Stimulated activated CD4-positive, alpha-beta T cell treated with anti-CD3 and anti-CD28 coated beads, TNF-alpha, amount 100 ng/mL, for 24 hours (primary cell): ENCODE results near the gene RBM24.
"Not testable (repeated sequence)": the region's sequence is repeated elsewhere in the genome, so short reads cannot be mapped to it uniquely, and the experiment has no call there.

Experiments
- DNase-seq, 3 experiments: peaks; one replicate each; pipeline ENCODE4 v3.0.0-alpha.2; 2020; ENCODE audit warnings: low read depth in 3 of 3

Gene RBM24

DNA sequence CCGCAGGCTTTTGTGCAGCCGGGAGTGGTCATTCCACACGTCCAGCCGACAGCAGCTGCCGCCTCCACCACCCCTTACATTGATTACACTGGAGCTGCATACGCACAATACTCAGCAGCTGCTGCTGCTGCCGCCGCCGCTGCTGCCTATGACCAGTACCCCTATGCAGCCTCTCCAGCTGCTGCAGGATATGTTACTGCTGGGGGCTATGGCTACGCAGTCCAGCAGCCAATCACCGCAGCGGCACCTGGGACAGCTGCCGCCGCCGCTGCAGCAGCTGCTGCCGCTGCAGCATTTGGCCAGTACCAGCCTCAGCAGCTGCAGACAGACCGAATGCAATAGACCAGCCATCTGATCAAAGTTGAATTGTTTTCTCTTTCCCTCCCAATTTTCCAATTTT, 10.6 kb downstream of the RBM24 start:
- DNase-seq = no peak

GRCh38 chr6:17292600-17293133, 11.5 kb downstream of the RBM24 start:
- DNase-seq = no peak

GRCh38 chr6:17293395-17293794, 12.2 kb downstream of the RBM24 start:
- DNase-seq = no peak

DNA sequence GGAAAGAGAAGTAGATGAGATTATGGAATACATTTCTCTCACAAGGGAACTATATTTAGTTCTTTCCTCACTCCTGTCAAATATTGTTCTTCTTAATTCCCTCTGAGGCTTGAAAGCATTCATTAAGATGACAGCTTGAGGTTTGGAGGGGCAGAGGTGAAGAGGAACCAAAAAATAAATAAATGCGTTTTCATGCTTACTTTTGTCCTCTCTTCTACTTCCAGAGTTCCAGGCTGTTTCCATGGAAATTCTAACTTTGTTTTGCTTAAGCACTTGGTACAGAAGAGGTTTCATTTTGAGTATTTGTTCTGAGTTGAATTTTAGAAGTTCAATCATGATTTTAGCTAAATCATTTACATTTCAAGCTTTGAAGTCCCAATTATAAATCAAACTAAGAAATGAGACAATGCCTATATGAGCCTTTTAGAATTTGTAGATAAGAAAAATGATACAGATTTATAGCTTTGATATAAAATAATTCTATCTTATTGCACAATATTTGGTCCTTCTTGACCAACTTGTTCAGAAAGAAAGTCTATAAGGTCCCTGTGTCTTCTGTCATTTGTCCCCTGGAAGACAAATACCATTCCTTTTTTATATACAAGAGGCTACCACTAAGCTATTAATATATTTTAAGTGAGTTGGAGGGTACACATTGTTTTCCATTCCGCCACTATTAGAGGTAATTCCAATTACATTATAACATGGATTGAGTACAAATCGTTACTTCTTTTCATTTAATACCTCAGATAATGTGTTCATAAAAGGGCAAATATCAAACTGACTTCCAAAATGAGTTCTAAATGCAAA, 16.3 kb downstream of the RBM24 start:
- DNase-seq = no peak

DNA sequence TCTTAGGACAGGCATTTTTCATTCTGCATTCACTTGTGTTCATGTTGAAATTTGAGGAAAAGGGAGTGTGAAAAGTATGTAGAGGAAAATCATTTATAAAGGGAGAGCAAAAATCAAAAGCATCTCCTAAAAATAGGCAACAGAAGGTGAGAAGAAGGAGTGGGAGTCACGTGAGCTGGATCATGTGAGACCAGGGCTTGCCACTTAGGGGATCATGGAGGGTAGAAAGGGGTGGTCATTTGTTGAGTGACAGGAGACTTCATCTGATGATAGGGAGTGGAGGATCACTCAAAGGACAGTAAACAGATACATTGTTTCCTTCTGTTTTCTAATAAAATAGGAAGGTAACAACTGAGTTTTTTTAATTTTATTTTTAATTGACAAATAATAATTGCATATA, 17.1 kb downstream of the RBM24 start:
- DNase-seq = no peak

GRCh38 chr6:17299222-17299621, 18.1 kb downstream of the RBM24 start:
- no peak for DNase-seq

- DNase-seq = no peak
Measured at GRCh38 chr6:17299750-17300149, 18.6 kb downstream of the RBM24 start.

DNA sequence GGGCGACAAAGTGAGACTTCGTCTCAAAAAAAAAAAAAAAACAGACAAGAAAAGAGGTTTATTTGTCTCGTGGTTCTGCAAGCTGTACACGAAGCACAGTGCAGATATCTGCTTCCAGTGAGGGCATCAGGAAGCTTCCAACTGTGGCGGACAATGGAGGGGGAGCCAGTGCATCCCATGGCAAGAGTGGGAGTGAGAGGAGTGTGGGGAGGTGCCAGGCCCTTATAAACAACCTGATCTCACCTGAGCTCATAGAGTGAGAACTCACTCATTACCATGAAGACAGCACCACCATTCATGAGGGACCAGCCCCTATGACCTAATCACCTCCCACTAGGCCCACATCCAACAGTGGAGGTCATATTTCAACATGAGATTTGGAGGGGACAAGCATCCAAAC, 19.5 kb downstream of the RBM24 start:
- no peak for DNase-seq

DNA sequence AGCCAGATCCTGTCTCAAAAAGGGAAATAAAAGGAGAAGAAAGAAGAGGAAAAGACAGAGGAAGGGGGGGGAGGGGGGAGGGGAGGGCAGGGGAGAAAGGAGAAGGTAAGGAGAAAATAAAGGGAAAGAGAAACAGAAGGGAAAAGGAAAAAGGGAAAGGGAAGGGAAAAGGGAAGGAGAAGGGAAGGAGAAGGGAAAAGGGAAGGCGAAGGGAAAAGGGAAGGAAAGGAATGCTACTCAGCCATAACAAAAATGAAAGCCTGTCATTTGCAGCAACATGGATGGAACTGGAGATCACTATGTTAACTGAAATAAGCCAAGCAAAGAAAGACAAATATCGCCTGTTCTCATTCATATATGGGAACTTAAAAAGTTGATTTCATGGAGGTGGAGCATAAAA, 22.3 kb downstream of the RBM24 start:
- DNase-seq = no peak

GRCh38 chr6:17305219-17306001, 24.2 kb downstream of the RBM24 start:
- no peak for DNase-seq

GRCh38 chr6:17311595-17312311, 30.6 kb downstream of the RBM24 start:
- no peak for DNase-seq

DNA sequence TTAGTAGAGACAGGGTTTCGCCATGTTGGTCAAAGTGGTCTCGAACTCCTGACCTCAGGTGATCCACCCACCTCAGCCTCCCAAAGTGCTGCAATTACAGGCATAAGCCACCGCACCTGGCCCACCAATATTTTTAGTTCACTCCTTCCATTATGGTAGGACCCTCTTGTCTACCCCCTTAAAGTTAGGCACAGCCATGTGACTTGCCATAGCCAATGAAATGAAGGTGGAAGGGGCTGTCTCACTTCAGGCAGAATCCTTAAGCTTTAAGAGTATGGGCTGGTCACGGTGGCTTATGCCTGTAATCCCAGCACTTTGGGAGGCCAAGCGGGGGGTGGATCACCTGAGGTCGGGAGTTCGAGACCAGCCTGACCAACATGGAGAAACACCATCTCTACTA, 32.1 kb downstream of the RBM24 start:
- DNase-seq = not testable (repeated sequence)

GRCh38 chr6:17313971-17314370, 32.8 kb downstream of the RBM24 start:
- no peak for DNase-seq

- no peak for DNase-seq
Measured at GRCh38 chr6:17315262-17315661, 34.1 kb downstream of the RBM24 start.

GRCh38 chr6:17318435-17319165, 37.4 kb downstream of the RBM24 start:
- DNase-seq = no peak

DNA sequence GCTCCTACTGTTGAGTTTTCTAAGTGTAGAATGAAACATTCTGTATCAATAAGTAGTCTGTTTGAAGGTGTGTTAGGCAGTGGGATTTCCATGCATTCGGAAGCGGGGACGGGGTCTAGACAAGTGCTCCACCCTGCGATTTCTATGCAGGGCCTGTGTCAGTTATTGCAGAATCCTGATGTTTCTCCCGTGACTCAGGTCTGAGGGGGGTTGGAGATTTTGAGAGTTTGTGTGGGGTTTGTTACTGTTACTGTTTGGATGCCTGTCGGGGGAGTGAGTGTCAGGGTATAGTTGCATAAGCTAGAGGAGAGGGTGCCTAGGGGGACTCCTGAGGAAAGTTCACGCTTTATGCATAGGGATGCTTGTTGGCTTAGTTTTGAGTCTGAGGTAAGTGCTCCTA, 39.1 kb downstream of the RBM24 start:
- not testable (repeated sequence) for DNase-seq

- DNase-seq = no peak
Measured at GRCh38 chr6:17331238-17331637, 50.1 kb downstream of the RBM24 start.

- DNase-seq = no peak
Measured at GRCh38 chr6:17334265-17334664, 53.1 kb downstream of the RBM24 start.

DNA sequence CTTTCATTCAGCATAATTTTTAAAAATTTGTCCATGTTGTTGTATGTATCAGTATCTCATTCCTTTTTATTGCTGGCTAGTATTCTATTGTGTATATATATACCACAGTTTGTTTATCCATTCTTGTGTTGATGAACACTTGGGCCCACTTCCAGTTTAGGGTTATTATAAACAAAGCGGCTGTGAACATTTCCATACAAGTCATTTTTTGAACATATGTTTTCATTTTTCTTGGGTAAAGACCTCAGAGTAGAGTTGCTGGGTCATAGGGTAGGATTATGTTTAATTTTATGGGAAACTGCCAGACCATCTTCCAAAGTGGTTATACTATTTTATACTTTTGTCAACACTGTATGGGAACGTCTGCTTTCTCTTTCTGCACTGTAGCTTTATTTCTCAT, 55.3 kb downstream of the RBM24 start:
- DNase-seq = no peak

GRCh38 chr6:17339308-17339670, 58.1 kb downstream of the RBM24 start:
- DNase-seq = no peak

- no peak for DNase-seq
Measured at GRCh38 chr6:17341117-17341805, 60.1 kb downstream of the RBM24 start.
